Esophagus squamous epithelium (tissue), 5 donors: Measurements from ENCODE around the gene GPR150. TPM values are rescaled to one million over a fixed set of nuclear protein-coding genes. Genes with fewer than 3 reads are reported as not detected.

Source experiments
- DNase-seq: peaks from one replicate; lab custom pipeline; 2025; lab: John Stamatoyannopoulos, UW
- H3K27ac ChIP-seq, 4 donors: fragments of 200-600 bp; sonication (generic); one replicate each; pipeline ENCODE4 v1.5.1; 2016 to 2019; ENCODE audit warnings: mild to moderate bottlenecking in 1 of 4
- H3K27me3 ChIP-seq, 4 donors: fragments of 200-600 bp; sonication (generic); 1 replicate in 3 of 4; 2 replicates in 1 of 4; pipeline versions ENCODE4 v1.5.1 to v1.6.0; 2017 to 2021; ENCODE audit warnings: antibody characterized with exemption in 1 of 4
- H3K36me3 ChIP-seq, 3 donors: fragments of 200-600 bp; sonication (generic); one replicate each; pipeline ENCODE4 v1.5.1; 2016 to 2019
- H3K4me1 ChIP-seq, 3 donors: fragments of 200-600 bp; sonication (generic); one replicate each; pipeline ENCODE4 v1.5.1; 2017 to 2019
- H3K4me3 ChIP-seq, 4 donors: fragments of 200-600 bp; sonication (generic); 1 replicate in 3 of 4; 2 replicates in 1 of 4; pipeline ENCODE4 v1.5.1; 2016 to 2019; ENCODE audit warnings: mild to moderate bottlenecking in 2 of 4, moderate library complexity in 1 of 4
- H3K9me3 ChIP-seq, 3 donors: fragments of 200-600 bp; sonication (generic); one replicate each; pipeline ENCODE4 v1.5.1; 2016 to 2019
- CTCF ChIP-seq, 6 experiments: fragments of 450-650 bp in 4 of 6; fragments of 200-600 bp in 2 of 6; sonication (generic) in 2 of 6; IDR thresholded peaks; one replicate each; pipeline ENCODE4 v1.5.1; 2016 to 2019; ENCODE audit warnings: antibody characterized with exemption in 6 of 6, mild to moderate bottlenecking in 4 of 6, moderate library complexity in 4 of 6
- POLR2A ChIP-seq, 4 donors: fragments of 450-650 bp; IDR thresholded peaks; one replicate each; pipeline ENCODE4 v1.6.1; 2017; ENCODE audit warnings: antibody characterized with exemption in 4 of 4, mild to moderate bottlenecking in 4 of 4, moderate library complexity in 3 of 4
- WGBS, 2 donors: methylation state at CpG; one replicate each; pipeline ENCODE4 v1.1.5; 2018; 5-methylcytosine and 5-hydroxymethylcytosine counted together
- intact Hi-C: fragments of 100-400 bp; cut with DNase I; formaldehyde crosslinking; loops from one replicate; pipeline ENCODE4 v1.15.0; 2022
- total RNA-seq, 4 donors: library from RNA; depleted of rRNA; stranded (reverse); fragments of >200 nt; gene quantifications; one replicate each; pipeline ENCODE4 v1.1.0, GENCODE V29; 2016
- donor health status: DM: yes; HTN: yes; CAD: no.

Gene GPR150
- total RNA-seq, result not detected

- peak within 1 kb of the TSS; percentile 47 to 79 (median 58) for H3K4me3 ChIP-seq
- H3K27me3 ChIP-seq, result peaks cover 0 to 31% (median 0%) of the 10 kb centered on the region in 4 donors
- DNase-seq, result peak; percentile 6
These were observed at the start of gene GPR150 for GRCh38 chr5:95620030-95620869. TSS of gene GPR150 (plus strand) at chr5:95620087. CDS start at chr5:95620276, 189 bp downstream.

GRCh38 chr5:95572016-95572415, 47.9 kb upstream of the GPR150 start:
- Histone ChIP-seq H3K4me3 (no peak overlapping the region), H3K36me3 (peaks cover 0 to 32% (median 0%) of the 10 kb centered on the region in 3 donors), H3K27me3 (no peaks in the 10 kb centered on the region), H3K9me3 (no peaks in the 10 kb centered on the region), H3K27ac (no peak overlapping the region), H3K4me1 (no peaks in the 10 kb centered on the region)
- TF ChIP-seq CTCF (IDR thresholded peaks at IDR 0.05) (no peak), POLR2A (IDR thresholded peaks at IDR 0.05) (no peak)
- intact Hi-C loops, result no loop called here
- WGBS, 2 donors, result 94 to 98% methylated on average over 2 of the region's 2 CpGs
- DNase-seq, result no peak

More at GRCh38 chr5:95620030-95620869, at the start of gene GPR150:
- TF ChIP-seq POLR2A (IDR thresholded peaks at IDR 0.05) (no peak), CTCF (IDR thresholded peaks at IDR 0.05) (peak in 1 of 6 experiments; percentile 14)
- no peaks in the 10 kb centered on the region for H3K9me3 ChIP-seq
- intact Hi-C loops, result no loop called here
- 0 to 5% methylated on average over 17 to 21 of the region's 85 CpGs for WGBS, 2 donors
- peak within 1 kb of the TSS; percentile 16 to 46 (median 42) for H3K27ac ChIP-seq
- H3K36me3 ChIP-seq, result no peaks in the 10 kb centered on the region
- peaks cover 11 to 31% (median 19%) of the 10 kb centered on the region in 3 donors for H3K4me1 ChIP-seq

- DNase-seq, result no peak
- WGBS, 2 donors, result 96 to 98% methylated on average over 2 of the region's 2 CpGs
- no peak overlapping the region for H3K4me3 ChIP-seq
- peaks cover 0 to 10% (median 0%) of the 10 kb centered on the region in 3 donors for H3K36me3 ChIP-seq
- no peaks in the 10 kb centered on the region for H3K4me1 ChIP-seq
- H3K9me3 ChIP-seq, result no peaks in the 10 kb centered on the region
- no peak overlapping the region for H3K27ac ChIP-seq
- TF ChIP-seq CTCF (IDR thresholded peaks at IDR 0.05), result no peak
- TF ChIP-seq POLR2A (IDR thresholded peaks at IDR 0.05), result no peak
- intact Hi-C loops, result no loop called here
- H3K27me3 ChIP-seq, result no peaks in the 10 kb centered on the region
These were observed 38.3 kb upstream of the GPR150 start for GRCh38 chr5:95581576-95581975.

- 100% methylated on average over 1 of the region's 1 CpG for WGBS, 2 donors
- no peaks in the 10 kb centered on the region for H3K27me3 ChIP-seq
- peaks cover 0 to 10% (median 0%) of the 10 kb centered on the region in 3 donors for H3K36me3 ChIP-seq
- intact Hi-C loops, result no loop called here
- no peak for DNase-seq
- H3K4me1 ChIP-seq, result no peaks in the 10 kb centered on the region
- no peaks in the 10 kb centered on the region for H3K9me3 ChIP-seq
- no peak overlapping the region for H3K4me3 ChIP-seq
- H3K27ac ChIP-seq, result no peak overlapping the region
- TF ChIP-seq POLR2A (IDR thresholded peaks at IDR 0.05) (no peak), CTCF (IDR thresholded peaks at IDR 0.05) (no peak)
These were observed 35.9 kb upstream of the GPR150 start for GRCh38 chr5:95583992-95584391.

- 73 to 74% methylated on average over 1 of the region's 1 CpG for WGBS, 2 donors
- no peak for TF ChIP-seq POLR2A (IDR thresholded peaks at IDR 0.05)
- no peak for TF ChIP-seq CTCF (IDR thresholded peaks at IDR 0.05)
- Histone ChIP-seq H3K36me3 (no peaks in the 10 kb centered on the region), H3K4me3 (no peak overlapping the region), H3K27ac (no peak overlapping the region), H3K4me1 (no peaks in the 10 kb centered on the region), H3K9me3 (no peaks in the 10 kb centered on the region), H3K27me3 (no peaks in the 10 kb centered on the region)
- intact Hi-C loops, result no loop called here
- DNase-seq, result no peak
These were observed 29.0 kb upstream of the GPR150 start for GRCh38 chr5:95590880-95591279.
